Astrocyte of the cerebellum (primary cell): Measurements from ENCODE around the gene ENOX1.

ENCODE experiments used
- DNase-seq: peaks from one replicate; pipeline ENCODE4 v3.0.0-alpha.2; 2011; ENCODE audit warnings: low read depth
- H3K4me3 ChIP-seq: 2 replicates; pipeline ENCODE4 v1.5.1; 2011; ENCODE audit warnings: mild to moderate bottlenecking, low read depth, low read length, moderate library complexity
- CTCF ChIP-seq: IDR thresholded peaks from 2 replicates; pipeline ENCODE4 v1.5.1; 2012; ENCODE audit warnings: low read length, low read depth, moderate library complexity, mild to moderate bottlenecking; ENCODE audit errors: missing control alignments
- in situ Hi-C: cut with HindIII; loops from 2 replicates; pipeline ENCODE4 v1.10.0; 2017; ENCODE audit warnings: low sequenced_read_pairs

Gene ENOX1

DNA sequence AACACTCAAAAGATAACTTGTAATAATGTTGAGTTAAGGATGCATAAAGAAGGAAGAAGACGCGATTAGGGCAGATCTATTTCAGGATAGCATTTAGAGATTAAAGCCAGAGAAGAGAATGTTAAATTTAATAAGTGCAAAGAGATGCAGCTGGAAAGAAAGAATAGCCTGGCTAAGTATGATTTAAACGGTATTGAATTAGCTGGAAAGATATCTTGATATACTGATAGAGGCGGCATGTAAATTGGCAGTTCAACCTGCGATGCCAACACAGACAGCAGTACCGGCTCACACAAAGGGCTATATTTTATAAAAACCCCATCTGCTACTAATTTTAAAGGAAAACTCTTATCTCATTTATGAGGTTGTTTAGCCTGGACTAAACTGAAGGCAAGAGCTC lies 121.4 kb downstream of the ENOX1 start:
- no peak for DNase-seq
- H3K4me3 ChIP-seq: no peak overlapping the region
- TF ChIP-seq CTCF: no peak
- in situ Hi-C loops: no loop called here

DNA sequence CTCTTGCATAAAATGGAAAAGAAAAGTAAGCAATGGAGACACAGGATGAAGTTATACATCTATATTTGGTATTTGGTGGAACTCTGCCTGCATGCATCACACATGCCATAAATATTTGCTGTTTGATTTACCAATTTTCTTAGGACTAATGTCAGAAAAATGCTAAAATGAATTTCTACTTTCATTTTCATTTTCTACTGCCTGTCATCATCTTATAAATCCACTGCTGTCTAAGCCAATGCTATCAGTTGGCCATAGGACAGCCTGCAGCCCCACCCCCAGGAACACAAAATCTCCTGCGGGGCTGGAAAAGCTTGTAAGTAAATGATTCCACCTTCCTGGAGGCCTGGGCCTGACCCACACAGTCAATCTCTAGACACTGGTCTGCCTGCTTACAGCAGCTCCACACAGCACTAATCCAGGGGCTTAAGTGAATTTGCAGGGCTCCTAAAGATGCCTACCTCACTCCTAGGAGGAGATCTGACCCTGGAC lies 122.0 kb downstream of the ENOX1 start:
- TF ChIP-seq CTCF: no peak
- in situ Hi-C loops: no loop called here
- H3K4me3 ChIP-seq: no peak overlapping the region
- DNase-seq: peak; percentile 22

GRCh38 chr13:43663474-43664090 lies 123.2 kb downstream of the ENOX1 start:
- no peak overlapping the region for H3K4me3 ChIP-seq
- no peak for TF ChIP-seq CTCF
- in situ Hi-C loops: no loop called here
- DNase-seq: peak; percentile 0

DNA sequence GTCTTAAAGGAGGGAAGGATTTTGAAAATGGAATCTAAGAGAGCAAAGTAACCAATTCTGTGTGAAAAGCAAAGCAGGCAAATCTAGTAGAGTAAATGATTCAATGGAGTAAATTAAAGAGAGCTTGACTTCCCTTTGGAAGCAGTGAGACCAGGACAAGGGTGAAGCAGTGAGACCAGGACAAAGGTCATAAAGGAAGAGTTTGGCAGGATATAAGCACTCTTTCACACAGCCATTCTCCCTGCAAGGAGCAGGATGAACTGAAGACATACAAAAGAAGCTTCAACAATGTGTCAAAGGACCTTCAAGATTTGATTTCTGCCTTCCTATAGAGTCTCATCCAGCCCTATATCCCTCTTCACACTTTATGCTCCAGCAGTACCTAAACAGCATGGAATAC lies 123.8 kb downstream of the ENOX1 start:
- DNase-seq: no peak
- H3K4me3 ChIP-seq: no peak overlapping the region
- in situ Hi-C loops: no loop called here
- no peak for TF ChIP-seq CTCF

DNA sequence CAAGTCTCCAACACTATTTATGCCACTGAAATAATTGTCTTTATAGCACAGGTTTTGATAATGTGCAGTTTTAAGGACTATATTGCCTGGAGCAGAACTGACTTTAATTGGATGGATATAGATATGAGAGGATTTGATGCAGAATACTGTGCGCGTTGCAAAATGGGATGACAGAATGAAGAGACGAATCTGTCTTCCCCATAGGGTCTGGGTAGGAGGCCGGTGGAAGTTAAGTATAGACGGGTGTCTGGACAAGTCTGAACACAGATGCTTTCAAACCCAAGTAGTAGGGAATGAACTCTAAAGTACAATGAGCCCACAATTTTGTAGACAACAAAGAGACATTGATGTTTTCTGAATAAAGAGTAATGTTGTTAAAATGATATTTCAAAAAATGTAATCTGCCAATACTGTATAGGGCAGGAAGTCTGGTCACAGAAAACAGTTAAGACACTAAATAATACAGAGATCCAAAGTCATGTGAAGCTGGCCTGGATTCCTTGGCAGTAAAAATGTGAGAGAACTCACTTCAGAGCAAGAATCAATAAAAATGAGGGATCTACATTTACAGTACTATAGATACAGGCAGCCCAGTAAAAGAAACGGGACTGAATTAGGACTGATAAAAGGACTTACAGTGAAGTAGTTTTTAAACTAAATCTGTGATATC lies 125.5 kb downstream of the ENOX1 start:
- TF ChIP-seq CTCF: no peak
- no peak overlapping the region for H3K4me3 ChIP-seq
- in situ Hi-C loops: no loop called here
- no peak for DNase-seq

GRCh38 chr13:43657485-43657884 lies 129.3 kb downstream of the ENOX1 start:
- TF ChIP-seq CTCF: no peak
- no peak for DNase-seq
- in situ Hi-C loops: no loop called here
- H3K4me3 ChIP-seq: no peak overlapping the region
